GM21447 (cell line): ENCODE data around the gene C10orf95.
"Not testable (repeated sequence)": the region's sequence is repeated elsewhere in the genome, so short reads cannot be mapped to it uniquely, and the experiment has no call there.

Experiments
- ATAC-seq: cut with Tn5 transposase; IDR thresholded peaks from one replicate; pipeline ENCODE4 v1.9.1; 2021; ENCODE audit not compliant: unreplicated experiment

Gene C10orf95

DNA sequence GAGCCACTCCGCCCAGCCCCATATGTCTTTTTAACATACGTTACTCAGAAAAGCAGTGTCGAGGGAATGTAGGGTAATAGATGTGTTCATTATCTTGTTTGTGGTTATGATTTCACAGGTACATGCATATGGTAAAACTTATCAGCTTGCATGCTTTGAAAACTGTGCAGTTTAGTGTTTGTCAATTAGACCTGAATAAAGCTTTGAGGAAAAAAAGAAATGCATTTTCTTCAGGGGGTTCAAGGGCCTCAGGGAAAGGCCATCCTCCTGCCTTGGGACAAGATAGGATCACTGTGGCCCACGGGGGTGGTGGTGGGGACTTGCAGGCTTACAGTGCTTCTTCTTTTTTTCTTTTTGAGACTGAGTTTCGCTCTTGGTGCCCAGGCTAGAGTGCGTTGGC lies 16.0 kb upstream of the C10orf95 start:
- no peak for ATAC-seq

DNA sequence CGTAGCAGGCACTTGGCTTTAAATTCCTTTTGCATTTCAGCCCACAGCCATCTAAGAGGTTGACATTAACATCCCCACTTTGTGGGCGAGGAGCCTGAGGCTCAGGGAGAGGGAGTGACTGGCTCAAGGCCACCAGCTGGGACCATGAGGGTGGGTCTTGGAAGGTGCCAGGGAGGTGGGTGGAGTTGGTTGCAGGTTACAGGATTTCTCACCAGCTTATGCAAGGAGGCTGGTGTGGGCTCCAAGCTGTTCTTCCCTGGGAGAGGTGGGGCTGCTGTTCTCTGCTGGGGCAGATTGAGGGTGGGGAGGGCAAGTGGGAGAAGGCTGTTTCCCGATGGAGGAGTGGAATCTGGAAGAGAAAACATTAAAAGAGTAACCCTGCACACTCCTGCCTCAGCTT lies 14.1 kb upstream of the C10orf95 start:
- no peak for ATAC-seq

DNA sequence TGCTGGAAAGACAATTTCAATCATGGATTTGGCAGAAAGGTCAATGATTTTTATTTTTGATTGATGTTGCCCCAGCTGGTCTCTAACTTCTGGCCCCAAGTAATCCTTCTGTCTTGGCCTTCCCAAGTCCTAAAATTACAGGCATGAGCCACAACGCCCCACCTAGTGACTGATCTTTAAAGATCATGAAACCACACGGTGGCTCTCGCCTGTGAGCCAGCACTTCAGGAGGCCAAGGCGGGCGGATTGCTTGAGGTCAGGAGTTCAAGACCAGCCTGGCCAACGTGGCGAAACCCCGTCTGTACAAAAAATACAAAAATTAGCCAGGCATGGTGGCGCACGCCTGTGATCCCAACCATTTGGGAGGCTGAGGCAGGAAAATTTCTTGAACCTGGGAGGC lies 12.6 kb upstream of the C10orf95 start:
- ATAC-seq = no peak

DNA sequence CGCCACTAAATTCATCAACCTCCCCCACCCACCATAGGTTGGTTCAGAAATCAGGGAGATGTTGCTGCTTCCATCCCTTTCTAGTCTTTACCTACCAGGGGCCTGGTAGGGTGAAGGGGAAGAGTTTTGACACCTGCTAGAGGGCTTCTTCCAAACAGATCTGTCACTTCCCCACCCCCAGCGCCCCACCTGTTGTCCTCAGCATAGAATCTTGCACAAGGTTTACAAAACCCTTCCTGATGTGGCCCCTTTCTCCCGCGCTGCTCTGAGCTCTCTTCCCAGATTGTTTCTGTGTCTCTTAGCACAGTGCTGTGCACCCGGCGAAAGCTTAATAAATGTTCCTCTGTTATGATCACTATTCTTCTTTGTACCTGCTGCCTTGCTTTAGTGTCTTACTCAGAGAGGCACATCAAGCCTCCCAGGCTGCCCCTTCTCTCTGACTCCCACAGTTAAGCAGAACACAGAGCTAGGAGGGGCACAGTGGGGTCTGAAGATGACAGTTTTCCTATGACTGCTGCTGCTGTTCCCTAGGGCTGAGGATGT lies 11.2 kb upstream of the C10orf95 start:
- no peak for ATAC-seq

DNA sequence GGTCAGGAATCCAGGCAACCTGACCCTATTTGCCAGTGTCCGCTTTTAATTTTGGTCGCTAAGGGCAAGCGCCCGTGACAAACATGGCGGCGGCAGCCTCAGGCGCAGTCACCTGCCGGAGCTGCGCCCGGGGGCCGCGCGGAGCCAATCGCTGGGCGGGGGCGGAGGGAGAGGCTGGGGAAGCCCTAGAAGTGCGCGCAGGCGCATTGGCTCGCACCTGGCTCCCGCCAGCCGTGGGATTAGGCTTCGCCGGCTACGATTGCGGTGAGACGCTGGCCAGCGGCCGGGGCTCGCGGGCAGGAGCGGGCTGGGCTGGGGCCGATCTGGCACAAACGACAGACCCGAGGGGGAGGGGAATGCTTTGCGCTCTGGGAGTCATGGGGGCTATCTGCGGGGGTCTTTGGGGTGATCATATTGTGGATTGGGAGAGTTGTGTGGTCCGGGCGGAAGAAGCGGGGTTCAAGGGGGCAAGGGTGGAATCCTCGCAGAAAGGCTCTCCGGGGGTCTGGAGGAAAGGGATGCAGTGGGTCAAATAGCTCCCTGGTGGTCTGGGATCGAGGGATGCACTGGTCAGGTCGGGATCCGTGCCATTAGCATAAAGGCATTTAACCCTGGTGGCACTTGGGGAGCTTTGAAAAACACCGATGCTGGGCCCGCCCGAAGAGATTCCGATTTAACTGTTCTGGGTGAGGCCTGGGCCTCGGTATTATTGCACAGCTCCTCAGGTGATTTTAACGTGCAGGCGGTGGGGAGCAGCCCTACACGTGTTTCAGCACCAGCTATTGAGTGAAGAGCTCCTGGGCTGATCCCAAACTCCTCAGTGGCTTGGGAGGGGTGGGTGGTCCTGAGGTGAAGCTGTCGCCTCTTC lies 10.1 kb upstream of the C10orf95 start:
- peak; percentile 80 for ATAC-seq

DNA sequence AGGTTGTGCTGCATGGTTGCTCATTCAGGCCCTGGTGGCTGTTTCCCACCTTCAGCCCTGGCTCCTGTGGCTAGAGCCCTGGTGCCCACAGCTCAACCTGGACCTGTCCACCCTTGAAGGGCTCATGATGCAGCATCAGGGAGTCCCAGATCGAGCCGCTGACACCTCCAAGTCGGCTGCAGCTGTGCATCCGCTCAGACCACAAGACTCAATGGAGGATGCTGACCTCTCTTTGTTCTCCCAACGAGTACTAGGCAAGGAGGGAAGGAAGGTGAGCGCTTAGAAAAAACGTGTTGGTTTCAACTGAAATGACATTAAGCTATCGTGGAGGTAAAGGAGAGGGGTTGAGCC lies 9.5 kb upstream of the C10orf95 start:
- peak; percentile 40 for ATAC-seq

DNA sequence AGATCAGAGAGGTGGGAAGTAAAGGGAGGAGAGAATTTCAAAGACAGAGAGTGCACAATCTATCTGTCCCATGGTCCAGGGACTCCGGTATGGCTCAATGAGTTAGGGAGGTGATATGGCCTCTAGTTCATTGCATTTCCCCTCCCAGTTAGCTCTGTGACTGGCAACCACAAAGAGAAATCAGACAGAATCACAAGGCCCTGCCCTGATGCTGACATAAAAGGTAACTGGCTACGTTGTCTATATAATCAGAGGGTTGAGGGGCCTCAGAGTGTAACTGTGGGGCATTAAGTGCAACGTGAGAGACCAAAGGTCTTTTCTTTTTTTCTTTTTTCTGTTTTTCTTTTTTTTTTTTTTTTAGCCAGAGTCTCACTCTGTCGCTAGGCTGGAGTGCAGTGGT lies 7.3 kb upstream of the C10orf95 start:
- no peak for ATAC-seq

DNA sequence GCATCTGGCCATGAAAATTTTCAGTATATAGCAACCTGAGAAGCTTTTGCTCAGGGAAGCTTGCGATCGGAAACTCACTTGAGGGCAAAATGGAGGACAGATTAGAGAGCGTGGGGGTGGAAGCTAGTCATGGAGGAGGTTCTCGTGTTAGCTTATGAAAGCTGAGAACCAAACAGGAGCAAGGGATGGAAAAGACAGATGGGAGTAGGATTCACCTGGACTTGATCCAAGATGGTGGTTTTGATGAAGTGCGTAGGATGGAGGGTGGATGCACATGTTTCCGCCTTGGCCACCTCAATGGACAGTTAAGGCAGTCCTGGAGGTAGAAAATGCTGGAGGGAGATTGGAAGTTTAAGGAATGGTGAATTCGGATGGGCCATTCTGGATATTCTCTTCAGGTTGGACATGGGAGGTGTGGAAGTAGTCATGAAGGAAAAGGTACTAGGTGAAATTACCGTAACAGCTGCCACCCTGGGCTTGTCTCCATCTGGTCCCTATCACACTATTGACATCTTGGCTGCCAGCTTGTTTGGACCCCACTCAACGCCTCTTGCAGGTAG lies 6.3 kb upstream of the C10orf95 start:
- ATAC-seq = no peak

DNA sequence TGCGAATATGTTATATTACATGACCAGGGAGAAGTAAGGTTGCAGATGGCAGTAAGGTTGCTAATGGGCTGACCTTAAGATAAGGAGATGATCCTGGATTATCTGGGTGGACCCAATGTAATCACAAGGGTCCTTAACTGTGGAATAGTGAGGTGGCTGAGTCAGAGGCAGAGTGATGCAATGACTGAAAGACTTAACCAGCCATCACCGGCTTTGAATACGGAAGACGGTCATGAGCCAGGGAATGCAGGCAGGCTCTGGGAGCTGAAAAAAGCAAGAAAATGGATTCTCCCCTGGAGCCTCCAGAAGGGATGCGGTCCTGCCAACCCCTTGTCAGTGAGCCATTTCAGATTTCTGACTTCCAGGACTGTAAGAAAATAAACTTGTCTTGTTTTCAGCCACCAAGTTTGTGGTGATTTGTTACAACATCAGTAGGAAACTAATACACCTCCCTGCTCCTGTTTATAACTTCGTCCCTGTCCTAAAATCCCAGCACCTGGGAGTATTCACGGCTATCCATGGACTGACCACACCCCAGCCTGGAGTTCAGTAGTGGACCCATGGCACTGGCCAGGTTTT lies 4.6 kb upstream of the C10orf95 start:
- no peak for ATAC-seq

DNA sequence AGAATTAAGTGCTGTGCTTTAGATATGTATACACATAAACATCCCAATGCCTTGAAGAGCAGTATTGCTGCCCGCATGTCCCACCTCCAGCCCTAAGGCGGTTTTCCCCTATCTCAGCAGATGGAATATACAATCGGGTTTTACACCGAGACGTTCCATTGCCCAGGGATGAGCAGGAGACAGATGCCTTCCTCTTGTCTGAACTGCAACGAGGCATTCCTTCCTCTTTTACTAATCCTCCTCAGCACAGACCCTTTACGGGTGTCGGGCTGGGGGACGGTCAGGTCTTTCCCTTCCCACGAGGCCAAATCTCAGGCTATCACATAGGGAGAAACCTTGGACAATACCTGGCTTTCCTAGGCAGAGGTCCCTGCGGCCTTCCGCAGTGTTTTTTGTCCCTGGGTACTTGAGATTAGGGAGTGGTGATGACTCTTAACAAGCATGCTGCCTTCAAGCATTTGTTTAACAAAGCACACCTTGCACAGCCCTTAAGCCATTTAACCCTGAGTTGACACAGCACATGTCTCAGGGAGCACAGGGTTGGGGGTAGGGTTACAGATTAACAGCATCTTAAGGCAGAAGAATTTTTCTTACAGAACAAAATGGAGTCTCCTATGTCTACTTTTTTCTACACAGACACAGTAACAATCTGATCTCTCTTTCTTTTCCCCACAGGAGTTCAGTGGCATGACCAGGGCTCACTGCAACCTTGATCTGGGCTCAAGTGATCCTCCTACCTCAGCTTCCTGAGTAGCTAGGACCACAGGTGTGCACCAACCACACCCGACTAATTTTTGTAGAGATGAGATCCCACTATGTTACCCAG lies 3.5 kb upstream of the C10orf95 start:
- ATAC-seq = not testable (repeated sequence)

DNA sequence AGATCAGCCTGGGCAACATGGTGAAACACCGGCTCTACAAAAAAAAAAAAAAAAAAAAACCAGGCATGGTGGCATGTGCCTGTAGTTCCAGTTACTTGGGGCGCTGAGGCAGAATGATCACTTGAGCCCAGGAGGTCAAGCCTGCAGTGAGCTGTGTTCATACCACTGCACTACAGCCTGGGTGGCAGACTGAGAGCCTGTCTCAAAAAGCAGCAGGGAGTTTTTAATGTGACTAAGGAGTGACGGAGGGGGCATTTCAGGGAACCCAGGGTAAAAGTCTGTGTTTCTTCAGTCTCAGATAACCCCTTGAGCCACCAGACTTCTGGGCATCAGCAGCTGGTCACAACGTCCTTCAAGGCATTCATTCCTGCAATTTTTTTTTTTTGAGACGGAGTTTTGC lies 2.2 kb upstream of the C10orf95 start:
- no peak for ATAC-seq

DNA sequence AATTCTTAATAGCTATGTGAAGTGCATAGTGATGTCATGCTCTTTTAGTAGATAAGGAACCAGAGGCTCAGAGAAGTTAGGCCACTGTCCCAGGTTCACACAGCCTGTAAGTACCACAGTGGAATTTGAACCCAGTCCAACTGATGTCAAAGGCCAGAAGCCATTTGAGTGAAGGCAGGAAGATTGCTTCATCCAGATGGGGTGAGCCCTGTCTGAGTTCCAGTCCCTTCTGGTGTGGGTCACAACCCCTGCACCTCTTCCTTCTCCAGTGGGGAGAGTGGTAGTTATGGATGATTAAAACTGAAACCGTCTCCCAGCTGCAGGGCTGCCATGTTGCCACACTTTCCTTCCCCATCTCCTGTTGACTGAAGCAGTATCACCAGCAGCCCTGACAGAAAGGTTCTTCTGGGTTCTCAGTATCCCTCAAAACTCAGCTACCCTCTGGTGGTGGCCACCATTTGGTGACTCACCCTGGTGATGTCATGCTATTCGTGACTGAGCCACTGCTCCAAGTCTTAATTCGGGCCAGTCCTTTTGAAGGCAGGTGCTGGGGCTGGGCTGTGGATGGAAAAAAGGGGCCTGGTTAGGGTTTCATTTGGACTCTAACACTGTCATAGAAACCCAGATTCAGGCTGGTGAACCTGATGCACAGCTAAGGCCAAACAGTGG lies 1.5 kb upstream of the C10orf95 start:
- no peak for ATAC-seq

DNA sequence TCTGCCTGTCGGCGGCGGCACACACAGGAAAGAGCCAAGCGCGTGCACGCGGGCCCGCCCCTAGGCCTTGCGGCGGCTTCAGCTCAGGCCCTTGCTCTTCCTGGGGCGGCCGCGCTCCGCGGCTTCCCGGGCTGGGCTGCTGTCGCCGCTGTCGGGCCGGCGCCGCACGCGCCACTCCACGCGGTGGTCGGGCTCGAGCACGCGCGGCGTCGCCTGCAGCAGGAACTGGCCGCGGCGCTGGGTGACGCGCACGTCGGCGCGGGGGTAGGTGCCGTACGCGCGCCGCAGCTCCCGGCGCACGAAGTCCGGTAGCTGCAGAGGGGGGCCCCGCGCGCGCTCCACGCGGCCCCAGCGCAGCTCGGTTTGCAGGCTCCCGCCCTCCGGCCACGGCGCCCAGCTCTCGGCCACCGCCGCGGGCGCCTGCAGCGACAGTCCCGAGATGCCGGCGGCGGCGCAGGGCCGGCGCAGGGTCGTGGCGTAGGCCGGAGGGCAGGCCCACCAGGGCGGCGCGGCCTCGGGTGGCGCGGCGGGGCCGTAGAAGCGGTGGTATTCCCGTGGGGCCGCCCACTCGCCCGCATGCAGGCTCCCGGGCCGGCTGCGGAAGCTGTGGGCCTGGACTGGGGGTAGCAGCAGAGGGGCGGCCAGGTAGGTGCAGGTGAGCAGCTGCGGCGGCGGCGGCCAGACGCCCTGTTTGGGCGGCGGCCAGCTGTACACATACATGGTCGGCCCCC lies 804 bp downstream of the C10orf95 start:
- ATAC-seq = peak; percentile 61

DNA sequence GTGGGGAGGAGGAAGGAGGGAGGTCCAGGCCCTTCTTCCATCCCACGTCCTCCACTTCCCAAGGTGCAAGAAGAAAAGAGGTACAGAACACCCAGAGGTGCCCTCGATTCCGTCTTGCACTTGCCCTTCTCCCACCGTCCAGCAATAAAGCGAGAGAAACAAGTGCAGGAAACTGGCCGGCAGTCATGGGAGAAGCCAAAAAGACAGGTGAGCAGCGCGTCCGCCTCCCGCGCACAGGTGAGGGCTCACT lies 1.3 kb downstream of the C10orf95 start:
- ATAC-seq = no peak

DNA sequence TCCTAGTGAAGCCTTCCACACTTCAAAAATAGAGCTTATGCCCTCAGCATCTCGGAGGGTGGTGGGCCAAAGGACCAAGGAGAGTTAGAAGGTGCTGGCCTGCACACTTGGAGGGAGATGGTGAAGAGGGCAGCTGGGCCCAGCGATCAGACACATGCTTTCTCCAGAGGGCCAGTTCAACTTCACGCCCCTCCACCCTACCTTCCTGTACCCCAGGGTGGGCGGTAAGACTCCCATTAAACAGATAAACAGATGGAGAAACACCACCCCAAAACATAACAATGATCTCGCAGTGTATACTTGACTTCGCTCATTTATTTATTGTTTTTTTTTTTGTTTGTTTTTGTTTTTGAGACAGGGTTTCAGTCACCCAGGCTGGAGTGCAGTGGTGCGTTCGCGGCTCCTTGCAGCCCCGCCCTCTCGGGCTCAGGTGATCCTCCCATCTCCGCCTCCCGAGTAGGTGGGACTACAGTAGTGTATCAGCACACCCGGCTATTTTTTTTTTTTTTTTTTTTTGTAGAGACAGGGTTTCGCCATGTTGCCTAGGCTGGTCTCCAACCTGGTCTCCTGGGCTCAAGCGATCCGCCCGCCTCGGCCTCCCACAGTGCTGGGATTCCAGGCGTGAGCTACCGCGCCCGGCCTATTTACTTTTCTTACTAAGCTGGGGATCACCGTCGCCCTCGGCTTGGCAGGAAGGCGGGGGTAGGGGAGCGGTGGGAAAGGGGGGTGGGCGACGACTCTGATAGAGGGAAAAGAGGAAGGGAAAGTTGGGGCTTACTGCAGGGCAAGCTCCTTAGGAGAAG lies 1.8 kb downstream of the C10orf95 start:
- peak; percentile 64 for ATAC-seq

DNA sequence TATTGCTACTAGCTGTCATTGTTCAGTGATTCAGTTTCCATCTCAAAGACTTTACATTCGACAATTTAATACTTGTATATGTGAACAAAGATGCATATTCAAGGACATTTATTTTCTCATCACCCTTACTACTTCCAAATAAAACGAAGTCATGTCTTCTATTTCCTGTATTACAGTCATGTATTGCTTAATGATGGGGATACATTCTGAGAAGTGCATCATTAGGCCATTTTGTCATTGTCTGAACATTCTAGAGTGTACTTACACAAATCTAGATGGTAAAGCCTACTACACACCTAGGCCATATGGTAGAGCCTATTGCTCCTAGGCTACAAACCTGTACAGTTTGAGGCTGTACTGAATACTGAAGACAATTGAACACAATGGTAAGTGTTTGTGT lies 6.5 kb downstream of the C10orf95 start:
- ATAC-seq = no peak

DNA sequence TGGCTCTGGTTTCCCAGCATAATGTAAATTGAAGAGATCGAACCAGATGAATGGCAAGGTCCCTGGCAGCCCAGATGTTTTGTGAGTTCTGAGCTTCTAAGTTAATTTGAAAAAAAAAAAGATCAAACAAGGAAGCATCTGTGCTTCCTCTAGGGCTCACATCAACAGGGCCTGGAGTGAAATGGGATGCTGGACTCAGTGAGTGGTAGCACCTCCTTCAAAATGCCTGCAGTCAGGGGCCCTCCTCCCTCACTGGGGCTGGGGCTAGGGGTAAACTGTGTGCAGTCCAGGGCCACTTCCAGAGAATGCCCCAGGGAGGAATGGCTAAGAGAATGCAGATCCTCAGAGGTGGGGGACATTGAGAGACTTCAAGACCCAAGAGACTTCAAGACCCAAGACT lies 13.0 kb downstream of the C10orf95 start:
- no peak for ATAC-seq

DNA sequence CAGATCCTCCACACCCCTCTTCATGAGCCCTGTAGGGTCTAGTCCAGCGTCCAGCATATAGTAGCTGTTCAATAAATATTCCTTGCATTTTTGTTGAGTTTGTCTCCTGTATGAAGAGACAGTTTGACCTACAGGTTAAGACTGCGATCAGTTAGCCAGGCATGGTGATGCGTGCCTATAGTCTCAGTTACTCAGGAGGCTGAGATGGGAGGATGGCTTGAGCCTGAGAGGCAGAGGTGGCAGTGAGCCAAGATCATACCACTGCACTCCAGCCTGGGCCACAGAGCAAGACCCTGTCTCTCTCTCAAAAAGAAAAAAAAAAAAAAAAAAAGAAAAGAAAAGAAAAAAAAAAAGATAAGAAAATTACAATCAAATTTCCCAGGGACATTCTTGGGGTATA lies 13.8 kb downstream of the C10orf95 start:
- no peak for ATAC-seq

DNA sequence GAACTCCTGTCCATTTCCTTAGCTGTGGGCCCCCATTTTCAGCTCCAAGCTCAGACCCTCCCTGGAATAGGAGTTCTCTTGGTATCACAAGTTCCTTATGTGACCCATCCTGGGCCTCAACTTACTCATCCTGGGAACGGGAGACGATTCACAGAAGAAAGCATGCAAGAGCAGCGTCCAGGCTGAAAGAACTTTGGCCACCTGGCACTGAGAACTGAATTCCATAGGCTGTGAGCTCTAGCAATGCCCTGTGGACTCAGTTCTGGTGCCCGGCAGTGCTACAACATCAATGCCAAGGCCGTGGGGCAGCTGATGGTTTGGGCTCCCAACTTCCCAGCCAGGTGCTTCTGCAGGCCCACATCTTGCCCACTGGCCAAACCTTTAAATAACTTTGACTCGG lies 15.0 kb downstream of the C10orf95 start:
- no peak for ATAC-seq
